A549 (cell line): Measurements from ENCODE around the gene R3HDM2.

Experiments
- CEBPB ChIP-seq, 2 experiments: fragments of >200 bp in 1 of 2; sonication (Bioruptor Twin) in 1 of 2; formaldehyde crosslinking in 1 of 2; IDR thresholded peaks; 2 replicates each; pipeline ENCODE4 v1.6.1; 2012 to 2016
- EP300 ChIP-seq, 2 experiments: fragments of >200 bp; sonication (Bioruptor Twin); formaldehyde crosslinking; IDR thresholded peaks; 2 replicates in 1 of 2; 3 replicates in 1 of 2; pipeline ENCODE4 v1.6.1; 2016 to 2017
- FOXS1 ChIP-seq: fragments of 250-450 bp; sonication (Bioruptor Pico); IDR thresholded peaks from 2 replicates; pipeline ENCODE4 v1.5.0; 2020; ENCODE audit warnings: mild to moderate bottlenecking, moderate library complexity
- HOXA7 ChIP-seq: fragments of 250-450 bp; sonication (Bioruptor Pico); IDR thresholded peaks from 2 replicates; pipeline ENCODE4 v1.5.0; 2020; ENCODE audit warnings: mild to moderate bottlenecking, moderate library complexity
- NPAS2 ChIP-seq: fragments of 250-450 bp; sonication (Bioruptor Pico); IDR thresholded peaks from 2 replicates; pipeline ENCODE4 v1.8.0; 2022; ENCODE audit warnings: mild to moderate bottlenecking, moderate library complexity, borderline replicate concordance
- PHF8 ChIP-seq: fragments of 200-600 bp; sonication (generic); IDR thresholded peaks from 2 replicates; pipeline ENCODE4 v1.6.1; 2016; ENCODE audit warnings: low read depth, mild to moderate bottlenecking, antibody characterized with exemption, moderate library complexity, borderline replicate concordance
- POLR2A ChIP-seq: IDR thresholded peaks from 2 replicates; pipeline ENCODE4 v1.6.1; 2012; ENCODE audit warnings: mild to moderate bottlenecking, low read length
- SMC3 ChIP-seq: fragments of >200 bp; sonication (Bioruptor Twin); formaldehyde crosslinking; IDR thresholded peaks from 3 replicates; pipeline ENCODE4 v1.6.1; 2018; ENCODE audit warnings: inconsistent platforms
- TF ChIP-seq, protein P1 (sequence below): IDR thresholded peaks from 2 replicates; pipeline ENCODE4 v1.6.1; 2012
- TF ChIP-seq, protein P2 (sequence below): fragments of >200 bp; sonication (Bioruptor Twin); formaldehyde crosslinking; IDR thresholded peaks from 3 replicates; pipeline ENCODE4 v1.5.1; 2016
- TF ChIP-seq, protein P3 (sequence below): fragments of >200 bp; sonication (Bioruptor Twin); formaldehyde crosslinking; IDR thresholded peaks from 3 replicates; pipeline ENCODE4 v1.6.1; 2016
- TF ChIP-seq, protein P4 (sequence below): IDR thresholded peaks from 2 replicates; pipeline ENCODE4 v1.6.1; 2012

DNA sequence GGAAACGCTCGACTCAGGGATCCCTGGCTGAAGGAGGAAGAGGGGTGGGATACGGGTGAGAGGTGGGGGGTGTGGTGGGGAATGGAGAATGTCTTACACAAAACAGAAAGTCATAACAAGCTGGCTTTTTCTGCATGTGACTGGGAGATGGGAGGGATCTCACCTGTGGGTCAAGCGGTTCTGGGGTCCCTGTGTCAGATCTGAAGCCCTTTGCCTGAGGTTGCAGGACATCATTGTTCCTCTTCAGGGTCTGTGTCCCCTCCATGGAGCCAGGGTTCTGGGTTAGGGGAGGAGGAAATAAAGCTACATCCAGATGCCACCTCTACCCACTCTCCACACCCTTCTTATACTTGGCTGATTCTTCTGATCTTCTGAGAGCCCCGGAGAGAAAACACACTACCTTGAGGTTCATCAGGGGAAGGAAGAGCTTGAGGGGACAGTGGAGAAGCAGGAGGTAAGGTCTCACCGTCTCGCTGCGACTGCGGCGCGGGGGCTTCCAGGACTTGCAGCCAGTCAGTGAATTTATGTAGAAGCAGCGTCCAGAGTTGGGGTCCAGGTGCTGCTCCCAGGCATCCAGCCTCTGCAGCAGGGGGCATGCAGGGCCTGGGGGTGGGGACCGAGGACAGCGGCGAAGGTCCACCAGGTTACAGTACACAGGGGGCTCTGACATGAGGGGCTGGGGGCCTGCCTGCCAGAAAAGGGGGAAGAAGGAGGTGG is 46.3 kb upstream of the R3HDM2 start:
- TF ChIP-seq, protein P1, sequence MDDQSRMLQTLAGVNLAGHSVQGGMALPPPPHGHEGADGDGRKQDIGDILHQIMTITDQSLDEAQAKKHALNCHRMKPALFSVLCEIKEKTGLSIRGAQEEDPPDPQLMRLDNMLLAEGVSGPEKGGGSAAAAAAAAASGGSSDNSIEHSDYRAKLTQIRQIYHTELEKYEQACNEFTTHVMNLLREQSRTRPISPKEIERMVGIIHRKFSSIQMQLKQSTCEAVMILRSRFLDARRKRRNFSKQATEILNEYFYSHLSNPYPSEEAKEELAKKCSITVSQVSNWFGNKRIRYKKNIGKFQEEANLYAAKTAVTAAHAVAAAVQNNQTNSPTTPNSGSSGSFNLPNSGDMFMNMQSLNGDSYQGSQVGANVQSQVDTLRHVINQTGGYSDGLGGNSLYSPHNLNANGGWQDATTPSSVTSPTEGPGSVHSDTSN: no peak
- TF ChIP-seq SMC3 (no peak), CEBPB (IDR thresholded peaks at IDR 0.05) (no peak), POLR2A (no peak), EP300 (IDR thresholded peaks at IDR 0.05) (no peak), FOXS1 (no peak), HOXA7 (CRISPR knock-in tag) (no peak), PHF8 (no peak), NPAS2 (CRISPR knock-in tag) (no peak)
- TF ChIP-seq, protein P2, sequence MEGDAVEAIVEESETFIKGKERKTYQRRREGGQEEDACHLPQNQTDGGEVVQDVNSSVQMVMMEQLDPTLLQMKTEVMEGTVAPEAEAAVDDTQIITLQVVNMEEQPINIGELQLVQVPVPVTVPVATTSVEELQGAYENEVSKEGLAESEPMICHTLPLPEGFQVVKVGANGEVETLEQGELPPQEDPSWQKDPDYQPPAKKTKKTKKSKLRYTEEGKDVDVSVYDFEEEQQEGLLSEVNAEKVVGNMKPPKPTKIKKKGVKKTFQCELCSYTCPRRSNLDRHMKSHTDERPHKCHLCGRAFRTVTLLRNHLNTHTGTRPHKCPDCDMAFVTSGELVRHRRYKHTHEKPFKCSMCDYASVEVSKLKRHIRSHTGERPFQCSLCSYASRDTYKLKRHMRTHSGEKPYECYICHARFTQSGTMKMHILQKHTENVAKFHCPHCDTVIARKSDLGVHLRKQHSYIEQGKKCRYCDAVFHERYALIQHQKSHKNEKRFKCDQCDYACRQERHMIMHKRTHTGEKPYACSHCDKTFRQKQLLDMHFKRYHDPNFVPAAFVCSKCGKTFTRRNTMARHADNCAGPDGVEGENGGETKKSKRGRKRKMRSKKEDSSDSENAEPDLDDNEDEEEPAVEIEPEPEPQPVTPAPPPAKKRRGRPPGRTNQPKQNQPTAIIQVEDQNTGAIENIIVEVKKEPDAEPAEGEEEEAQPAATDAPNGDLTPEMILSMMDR: no peak
- TF ChIP-seq, protein P3, sequence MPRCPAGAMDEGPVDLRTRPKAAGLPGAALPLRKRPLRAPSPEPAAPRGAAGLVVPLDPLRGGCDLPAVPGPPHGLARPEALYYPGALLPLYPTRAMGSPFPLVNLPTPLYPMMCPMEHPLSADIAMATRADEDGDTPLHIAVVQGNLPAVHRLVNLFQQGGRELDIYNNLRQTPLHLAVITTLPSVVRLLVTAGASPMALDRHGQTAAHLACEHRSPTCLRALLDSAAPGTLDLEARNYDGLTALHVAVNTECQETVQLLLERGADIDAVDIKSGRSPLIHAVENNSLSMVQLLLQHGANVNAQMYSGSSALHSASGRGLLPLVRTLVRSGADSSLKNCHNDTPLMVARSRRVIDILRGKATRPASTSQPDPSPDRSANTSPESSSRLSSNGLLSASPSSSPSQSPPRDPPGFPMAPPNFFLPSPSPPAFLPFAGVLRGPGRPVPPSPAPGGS: no peak
- TF ChIP-seq, protein P4, sequence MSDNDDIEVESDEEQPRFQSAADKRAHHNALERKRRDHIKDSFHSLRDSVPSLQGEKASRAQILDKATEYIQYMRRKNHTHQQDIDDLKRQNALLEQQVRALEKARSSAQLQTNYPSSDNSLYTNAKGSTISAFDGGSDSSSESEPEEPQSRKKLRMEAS: no peak
